Stimulated activated CD4-positive, alpha-beta T cell treated with anti-CD3 and anti-CD28 coated beads, Interleukin-2, amount 100 ng/mL, for 48 hours (primary cell): ENCODE data around the gene SLC48A1.
"Not testable (repeated sequence)": the region's sequence is repeated elsewhere in the genome, so short reads cannot be mapped to it uniquely, and the experiment has no call there.

Source experiments
- DNase-seq, 2 donors: peaks; one replicate each; pipeline ENCODE4 v3.0.0-alpha.2; 2020

Gene SLC48A1

GRCh38 chr12:47794679-47795078 is 21.6 kb downstream of the SLC48A1 start:
- no peak for DNase-seq

GRCh38 chr12:47795121-47795813 is 22.2 kb downstream of the SLC48A1 start:
- DNase-seq = no peak

DNA sequence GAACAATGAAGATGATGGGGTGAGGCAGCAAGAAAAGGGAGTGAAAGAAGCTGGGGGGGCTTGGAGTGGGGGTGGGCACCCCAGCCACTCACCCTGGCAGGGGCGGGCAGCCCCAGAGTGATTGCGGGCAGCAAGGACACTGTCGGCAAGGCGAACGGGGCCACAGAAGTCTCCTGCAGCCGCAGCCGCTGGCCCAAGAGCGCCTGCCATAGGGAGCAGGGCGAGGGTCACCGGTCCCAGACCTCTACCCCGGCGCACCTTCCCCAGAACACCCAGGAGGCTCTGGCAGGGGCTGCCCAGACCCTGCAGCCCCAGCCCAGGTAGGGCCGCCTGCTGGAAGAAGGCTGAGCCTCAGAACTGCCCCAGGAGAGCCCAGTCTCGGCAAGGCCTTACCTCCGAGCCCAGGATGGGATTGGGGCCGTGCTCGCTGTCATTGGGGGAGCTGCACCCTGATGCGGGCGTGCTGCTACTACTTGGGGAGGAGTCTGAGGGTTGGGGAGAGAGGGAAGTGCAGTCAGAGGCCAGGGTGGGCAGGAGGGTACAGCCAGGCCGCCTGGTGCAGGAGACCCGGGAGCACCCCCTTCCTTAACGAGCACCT is 22.9 kb downstream of the SLC48A1 start:
- DNase-seq = no peak

DNA sequence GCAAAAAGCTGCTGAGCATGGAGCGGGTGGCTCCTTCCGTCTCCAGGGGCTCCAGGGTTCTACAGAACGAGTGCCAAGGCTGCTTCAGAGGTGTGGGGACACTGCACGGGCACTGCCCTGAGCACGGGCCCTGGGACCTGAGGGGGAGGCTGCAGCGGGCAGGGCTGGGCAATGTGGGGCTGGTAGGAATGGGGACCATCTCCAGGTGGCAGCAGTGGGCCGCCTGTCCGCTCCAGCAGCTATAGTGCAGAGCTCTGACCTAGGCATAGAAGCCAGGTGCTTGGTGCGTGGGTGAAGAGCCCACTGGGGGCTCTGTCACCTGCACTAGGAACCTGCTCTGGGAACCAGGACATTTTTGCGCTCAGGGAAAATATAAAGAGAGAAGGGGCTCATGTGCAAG is 24.4 kb downstream of the SLC48A1 start:
- no peak for DNase-seq

DNA sequence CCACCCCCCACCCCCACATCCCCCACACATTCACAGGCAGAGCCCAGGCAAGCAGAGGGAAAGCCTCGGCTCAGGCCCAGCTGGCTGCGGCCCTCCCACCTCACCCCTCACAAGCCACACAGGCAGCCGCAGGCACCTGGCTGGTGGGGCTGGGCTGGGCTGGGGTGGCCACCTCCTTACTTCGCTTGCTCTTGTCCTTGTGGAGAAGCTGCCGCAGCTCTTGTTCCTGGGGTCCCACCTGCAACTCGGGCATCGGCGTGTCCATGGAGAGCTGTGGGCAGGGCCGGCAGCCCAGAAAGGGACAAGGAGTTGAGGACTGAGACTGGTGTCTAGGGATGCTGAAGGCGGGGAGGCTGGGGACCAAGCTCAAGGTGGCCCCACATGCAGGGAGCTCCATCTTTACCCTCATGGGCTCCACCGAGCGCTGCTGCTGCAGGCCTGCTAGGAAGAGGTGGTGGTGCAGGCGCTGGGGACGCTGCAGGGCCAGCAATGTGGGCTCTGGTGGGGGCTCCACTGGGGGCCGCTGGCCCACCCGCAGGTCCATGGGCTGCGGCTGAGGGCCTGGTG is 25.4 kb downstream of the SLC48A1 start:
- no peak for DNase-seq

- DNase-seq = no peak
Observed at GRCh38 chr12:47799357-47799955, 26.4 kb downstream of the SLC48A1 start.

- DNase-seq = no peak
Observed at GRCh38 chr12:47800582-47800981, 27.5 kb downstream of the SLC48A1 start.

DNA sequence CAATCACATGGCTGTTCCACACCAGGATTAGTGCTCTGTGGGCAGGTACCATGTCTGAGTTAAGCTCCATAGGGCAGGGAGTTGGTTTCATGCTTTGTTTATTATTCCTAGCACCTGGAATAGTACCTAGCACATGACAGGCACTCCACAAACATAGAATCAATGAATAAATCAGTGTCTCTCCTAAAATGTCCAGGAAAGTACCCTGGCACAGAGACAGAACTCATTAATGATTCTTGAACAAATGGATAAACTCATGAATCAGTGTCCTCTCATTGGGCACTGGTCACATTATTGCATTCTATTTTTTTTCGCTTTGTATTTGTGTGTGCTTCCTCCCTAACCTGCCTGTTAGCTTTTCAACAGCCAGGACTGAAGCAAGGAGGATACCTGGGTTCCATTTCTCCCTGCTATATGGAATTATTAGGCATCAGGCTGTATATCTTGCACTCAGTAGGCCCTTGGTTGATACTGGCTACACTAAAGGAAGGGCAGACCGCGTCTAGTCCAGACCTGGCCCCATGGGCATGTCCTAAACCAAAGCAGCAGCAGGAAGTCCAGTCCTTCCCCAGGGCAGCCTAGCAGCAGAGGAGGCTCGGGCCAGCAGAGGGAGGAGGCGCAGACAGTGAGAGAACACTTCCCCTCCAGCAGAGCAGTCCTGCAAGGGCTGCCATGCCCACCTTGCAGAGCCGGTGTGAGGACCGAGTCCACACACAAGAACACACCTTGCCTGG is 28.3 kb downstream of the SLC48A1 start:
- no peak for DNase-seq

DNA sequence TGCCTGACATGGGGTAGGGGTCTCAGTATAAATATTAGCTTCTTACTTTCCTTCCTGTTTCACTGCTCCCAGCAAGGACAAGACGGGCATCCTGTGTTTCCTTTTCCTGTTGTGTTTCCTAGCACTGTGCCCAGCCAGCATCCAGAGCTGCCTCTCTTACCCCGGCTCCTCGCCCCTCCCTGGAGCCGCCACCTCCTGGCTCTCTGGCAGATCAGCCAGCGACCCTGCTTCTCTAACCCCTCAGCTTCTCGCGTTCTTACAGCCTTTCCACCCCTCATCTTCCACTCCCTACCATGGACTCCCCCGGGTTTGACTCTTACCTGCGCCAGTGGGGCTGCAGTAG is 28.8 kb downstream of the SLC48A1 start:
- no peak for DNase-seq

GRCh38 chr12:47802312-47802711 is 29.3 kb downstream of the SLC48A1 start:
- no peak for DNase-seq

- DNase-seq = no peak
Observed at GRCh38 chr12:47803191-47803875, 30.3 kb downstream of the SLC48A1 start.

DNA sequence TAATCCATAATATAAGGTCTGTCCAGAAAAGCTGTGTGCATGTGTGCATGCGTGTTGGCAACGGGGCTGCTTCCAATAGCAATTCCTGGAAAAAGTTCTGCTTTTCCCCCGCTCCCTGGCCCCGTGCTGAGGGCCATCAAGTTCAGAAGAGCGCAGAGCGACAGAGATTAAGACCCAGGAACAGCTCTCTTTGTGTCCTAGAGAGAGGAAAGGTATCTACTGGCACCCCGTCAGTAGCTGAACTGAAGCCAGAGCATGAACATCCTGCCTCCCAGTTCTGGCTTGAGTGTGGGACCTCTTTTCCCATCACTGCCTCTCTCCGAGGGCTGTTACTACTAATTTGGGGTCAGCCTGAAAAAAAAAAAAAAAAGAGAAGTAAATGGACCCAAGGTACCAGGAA is 31.1 kb downstream of the SLC48A1 start:
- no peak for DNase-seq

GRCh38 chr12:47805417-47805816 is 32.4 kb downstream of the SLC48A1 start:
- DNase-seq = no peak

GRCh38 chr12:47807338-47807737 is 34.3 kb downstream of the SLC48A1 start:
- no peak for DNase-seq

DNA sequence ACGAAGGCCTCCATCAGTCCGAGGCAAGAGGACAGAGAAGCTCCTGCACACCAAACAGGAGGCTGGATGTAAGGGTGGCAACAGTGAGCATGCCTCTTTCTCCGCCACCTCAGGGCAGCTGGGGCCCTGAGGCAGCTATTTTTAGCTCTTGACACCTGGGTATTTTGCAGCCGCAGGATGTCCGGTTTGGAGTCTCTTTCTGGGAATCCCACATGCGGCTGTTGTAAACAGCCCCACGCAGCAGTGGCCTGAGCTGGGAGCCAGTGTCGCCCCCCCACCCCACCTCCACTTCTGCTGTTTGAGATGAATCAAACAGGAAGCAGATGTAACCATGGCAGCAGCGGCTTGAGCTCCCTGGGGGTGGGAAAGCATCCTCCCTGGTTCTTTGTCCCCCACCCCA is 35.0 kb downstream of the SLC48A1 start:
- peak; percentile 54 to 64 for DNase-seq

DNA sequence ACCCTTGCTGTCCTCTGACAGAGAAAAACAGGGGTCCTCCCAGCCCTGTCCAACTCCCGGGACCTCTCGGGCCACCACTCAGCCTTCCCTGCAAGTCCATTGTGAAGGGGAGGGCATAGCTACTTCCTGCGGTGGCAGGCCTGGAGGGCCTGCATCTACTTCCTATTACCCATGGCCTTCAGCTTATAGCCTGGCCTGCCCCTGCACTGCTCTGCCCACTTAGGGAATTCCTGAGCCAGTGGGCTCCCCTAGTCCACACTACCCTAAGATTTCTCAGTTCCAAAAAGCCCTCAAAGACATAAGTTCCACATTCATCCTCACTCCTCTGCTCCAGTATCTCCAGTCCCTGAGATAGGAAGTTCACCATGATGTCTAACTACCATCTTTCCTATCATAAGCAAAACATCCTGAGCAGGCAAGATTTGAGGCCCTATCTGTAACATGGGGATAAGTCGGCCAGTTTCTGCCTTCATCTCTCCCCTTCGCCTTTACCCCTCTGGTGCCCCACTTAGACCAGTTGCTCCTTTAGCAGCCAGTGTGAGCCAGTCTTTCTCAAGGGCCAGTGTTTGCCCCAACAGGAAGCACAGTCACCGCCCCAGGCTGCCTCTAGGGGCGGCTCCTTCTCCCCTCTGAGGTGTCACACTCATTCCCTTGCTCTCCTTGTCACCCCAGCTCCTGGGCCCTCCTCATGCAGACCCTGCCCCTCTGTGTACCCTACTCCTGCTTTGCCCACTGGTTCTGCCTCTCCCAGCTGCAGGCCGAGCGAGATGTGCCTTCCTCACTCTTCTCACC is 35.7 kb downstream of the SLC48A1 start:
- DNase-seq = no peak

DNA sequence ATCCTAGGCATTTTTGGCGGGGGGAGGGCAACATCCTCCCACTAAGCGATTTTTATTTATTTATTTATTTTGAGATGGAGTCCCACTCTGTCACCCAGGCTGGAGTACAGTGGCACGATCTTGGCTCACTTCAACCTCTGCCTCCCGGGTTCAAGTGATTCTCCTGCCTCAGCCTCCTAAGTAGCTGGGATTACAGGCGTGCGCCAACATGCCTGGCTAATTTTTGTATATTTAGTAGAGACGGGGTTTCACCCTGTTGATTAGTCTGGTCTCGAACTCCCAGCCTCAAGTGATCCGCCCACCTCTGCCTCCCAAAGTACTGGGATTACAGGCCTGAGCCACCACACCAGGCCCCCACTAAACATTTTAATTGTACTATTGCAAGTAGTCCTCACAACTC is 36.5 kb downstream of the SLC48A1 start:
- DNase-seq = not testable (repeated sequence)

DNA sequence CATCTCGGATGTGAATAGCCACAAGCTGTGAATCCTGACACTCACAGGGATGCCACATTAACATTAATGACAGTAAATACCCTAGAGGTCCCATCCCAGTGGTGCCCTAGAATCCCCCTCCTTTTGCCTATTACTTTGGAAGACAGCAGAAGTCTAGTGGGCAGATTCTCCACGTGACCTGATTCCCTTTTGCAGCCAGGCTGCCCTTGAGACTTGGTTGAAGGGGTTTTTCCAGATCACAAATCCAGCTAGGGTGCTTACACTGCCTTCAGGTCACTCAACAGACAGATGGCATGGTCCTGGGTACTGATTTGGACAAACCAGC is 38.0 kb downstream of the SLC48A1 start:
- DNase-seq = no peak

- no peak for DNase-seq
Observed at GRCh38 chr12:47811581-47812484, 38.8 kb downstream of the SLC48A1 start.

- DNase-seq = peak; percentile 82 to 84
Observed at GRCh38 chr12:47812797-47813510, 39.9 kb downstream of the SLC48A1 start.
